HG03571 (cell line): Measurements from ENCODE around the gene ELP6.
"Not testable (repeated sequence)": the region's sequence is repeated elsewhere in the genome, so short reads cannot be mapped to it uniquely, and the experiment has no call there.

ENCODE experiments used
- ATAC-seq: cut with Tn5 transposase; IDR thresholded peaks from one replicate; pipeline ENCODE4 v1.9.1; 2021; ENCODE audit not compliant: unreplicated experiment

The ELP6 gene

GRCh38 chr3:47512416-47513124, 942 bp downstream of the ELP6 start:
- ATAC-seq: no peak

- not testable (repeated sequence) for ATAC-seq
Observed at GRCh38 chr3:47505267-47505666, 8.2 kb downstream of the ELP6 start.

GRCh38 chr3:47504113-47504512, 9.4 kb downstream of the ELP6 start:
- no peak for ATAC-seq

GRCh38 chr3:47503033-47503432, 10.5 kb downstream of the ELP6 start:
- ATAC-seq: no peak

GRCh38 chr3:47496892-47497291, 16.6 kb downstream of the ELP6 start:
- ATAC-seq: no peak

GRCh38 chr3:47495886-47496285, 17.6 kb downstream of the ELP6 start:
- no peak for ATAC-seq

GRCh38 chr3:47495111-47495510, 18.4 kb downstream of the ELP6 start:
- no peak for ATAC-seq

- no peak for ATAC-seq
Observed at GRCh38 chr3:47491777-47492176, 21.7 kb downstream of the ELP6 start.

GRCh38 chr3:47491186-47491585, 22.3 kb downstream of the ELP6 start:
- ATAC-seq: no peak

- no peak for ATAC-seq
Observed at GRCh38 chr3:47487265-47487664, 26.2 kb downstream of the ELP6 start.

GRCh38 chr3:47485812-47486211, 27.7 kb downstream of the ELP6 start:
- no peak for ATAC-seq

- no peak for ATAC-seq
Observed at GRCh38 chr3:47482366-47482765, 31.1 kb downstream of the ELP6 start.

- ATAC-seq: not testable (repeated sequence)
Observed at GRCh38 chr3:47481763-47482162, 31.7 kb downstream of the ELP6 start.

GRCh38 chr3:47480267-47480666, 33.2 kb downstream of the ELP6 start:
- ATAC-seq: not testable (repeated sequence)

- ATAC-seq: no peak
Observed at GRCh38 chr3:47479826-47480160, 33.7 kb downstream of the ELP6 start.

- no peak for ATAC-seq
Observed at GRCh38 chr3:47478022-47478421, 35.5 kb downstream of the ELP6 start.

- no peak for ATAC-seq
Observed at GRCh38 chr3:47476644-47477199, 36.8 kb downstream of the ELP6 start.

- ATAC-seq: no peak
Observed at GRCh38 chr3:47476330-47476626, 37.2 kb downstream of the ELP6 start.

- peak; percentile 81 for ATAC-seq
Observed at GRCh38 chr3:47475570-47476329, 37.8 kb downstream of the ELP6 start, which contains the start of gene SCAP. Gene SCAP (minus strand): TSS chr3:47475941. CDS start chr3:47442993, 32,948 bp downstream.

- ATAC-seq: no peak
Observed at GRCh38 chr3:47475029-47475569, 38.4 kb downstream of the ELP6 start.

GRCh38 chr3:47473391-47473790, 40.1 kb downstream of the ELP6 start:
- ATAC-seq: no peak

- ATAC-seq: no peak
Observed at GRCh38 chr3:47469616-47470015, 43.9 kb downstream of the ELP6 start.
